ENCODE measurements around the gene DNM3.

DNA sequence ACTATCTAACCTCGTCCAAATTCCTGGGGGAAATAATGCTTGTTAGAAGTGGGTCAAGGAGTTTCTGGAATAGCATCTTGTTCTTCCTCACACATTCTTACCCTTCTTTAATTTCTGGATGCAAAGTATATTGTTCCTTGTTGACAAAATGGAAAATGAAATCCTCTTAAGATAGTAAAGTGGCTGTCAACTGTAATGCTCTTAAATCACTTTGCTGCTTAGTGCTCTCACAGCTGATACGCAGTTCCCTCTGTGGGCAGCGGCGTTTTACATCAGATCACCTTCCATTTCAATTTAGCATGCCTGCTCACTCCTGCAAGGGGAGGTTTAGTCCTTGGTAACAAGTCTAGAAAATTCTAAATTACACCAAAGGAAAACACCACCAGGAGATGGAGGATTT, 113.1 kb downstream of the DNM3 start:
- TF ChIP-seq, protein P1, sequence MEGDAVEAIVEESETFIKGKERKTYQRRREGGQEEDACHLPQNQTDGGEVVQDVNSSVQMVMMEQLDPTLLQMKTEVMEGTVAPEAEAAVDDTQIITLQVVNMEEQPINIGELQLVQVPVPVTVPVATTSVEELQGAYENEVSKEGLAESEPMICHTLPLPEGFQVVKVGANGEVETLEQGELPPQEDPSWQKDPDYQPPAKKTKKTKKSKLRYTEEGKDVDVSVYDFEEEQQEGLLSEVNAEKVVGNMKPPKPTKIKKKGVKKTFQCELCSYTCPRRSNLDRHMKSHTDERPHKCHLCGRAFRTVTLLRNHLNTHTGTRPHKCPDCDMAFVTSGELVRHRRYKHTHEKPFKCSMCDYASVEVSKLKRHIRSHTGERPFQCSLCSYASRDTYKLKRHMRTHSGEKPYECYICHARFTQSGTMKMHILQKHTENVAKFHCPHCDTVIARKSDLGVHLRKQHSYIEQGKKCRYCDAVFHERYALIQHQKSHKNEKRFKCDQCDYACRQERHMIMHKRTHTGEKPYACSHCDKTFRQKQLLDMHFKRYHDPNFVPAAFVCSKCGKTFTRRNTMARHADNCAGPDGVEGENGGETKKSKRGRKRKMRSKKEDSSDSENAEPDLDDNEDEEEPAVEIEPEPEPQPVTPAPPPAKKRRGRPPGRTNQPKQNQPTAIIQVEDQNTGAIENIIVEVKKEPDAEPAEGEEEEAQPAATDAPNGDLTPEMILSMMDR (IDR thresholded peaks at IDR 0.05) = no peak
- no peak for TF ChIP-seq POLR2A (IDR thresholded peaks at IDR 0.05)

All from adrenal gland (tissue), 5 donors.